Right atrium auricular region (tissue), 2 donors: Measurements from ENCODE around the gene NKX1-2. TPM values are rescaled to one million over a fixed set of nuclear protein-coding genes. Genes with fewer than 3 reads are reported as not detected.

ENCODE experiments used
- DNase-seq: peaks from one replicate; pipeline ENCODE4 v3.0.0-alpha.2; 2019; ENCODE audit warnings: low spot score
- H3K27ac ChIP-seq, 2 donors: fragments of 200-600 bp; sonication (generic); 1 replicate in 1 of 2; 2 replicates in 1 of 2; pipeline ENCODE4 v1.5.1; 2016 to 2019
- H3K27me3 ChIP-seq, 2 donors: fragments of 200-600 bp; sonication (generic); one replicate each; pipeline versions ENCODE4 v1.5.1 to v1.6.0; 2017 to 2019
- H3K36me3 ChIP-seq: fragments of 200-600 bp; sonication (generic); one replicate; pipeline ENCODE4 v1.5.1; 2016
- H3K4me1 ChIP-seq, 2 donors: fragments of 200-600 bp; sonication (generic); one replicate each; pipeline versions ENCODE4 v1.5.1 to v1.6.0; 2017 to 2019
- H3K4me3 ChIP-seq, 2 donors: fragments of 200-600 bp; sonication (generic); 1 replicate in 1 of 2; 2 replicates in 1 of 2; pipeline ENCODE4 v1.5.1; 2017 to 2019; ENCODE audit warnings: mild to moderate bottlenecking in 1 of 2, moderate library complexity in 1 of 2
- H3K9me3 ChIP-seq, 2 donors: fragments of 200-600 bp; sonication (generic); one replicate each; pipeline ENCODE4 v1.5.1; 2019
- total RNA-seq, 2 donors: library from RNA; depleted of rRNA; stranded (reverse); fragments of >200 nt; gene quantifications; one replicate each; pipeline ENCODE4 v1.1.0, GENCODE V29; 2016
- TF ChIP-seq, protein P1 (sequence below), 2 donors: fragments of 200-600 bp; sonication (generic); IDR thresholded peaks; one replicate each; pipeline ENCODE4 v1.5.1; 2019; ENCODE audit warnings: antibody characterized with exemption in 2 of 2

NKX1-2 gene
- total RNA-seq, 2 donors from 2014 or later: not detected

DNA sequence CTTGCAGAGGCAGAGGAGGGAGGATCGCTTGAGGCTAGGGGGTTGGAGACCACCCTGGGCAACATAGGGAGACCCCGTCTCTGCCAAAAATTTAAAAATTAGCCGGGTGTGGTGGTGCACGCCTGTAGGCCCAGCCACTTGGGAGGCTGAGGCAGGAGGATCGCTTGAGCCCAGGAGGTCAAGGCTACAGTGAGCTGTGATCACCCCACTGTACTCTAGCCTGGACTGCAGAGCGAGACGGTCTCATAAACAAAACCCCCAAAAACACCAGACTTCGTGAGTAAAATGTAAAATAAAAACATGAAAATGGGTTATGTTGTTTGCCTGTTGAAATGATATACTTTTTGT, 12.5 kb upstream of the NKX1-2 start:
- DNase-seq: no peak
- H3K27ac ChIP-seq: peak overlapping the region; percentile 82 to 90
- H3K4me3 ChIP-seq: peak overlapping the region; percentile 68 to 71
- H3K36me3 ChIP-seq: no peaks in the 10 kb centered on the region
- peaks cover 0 to 22% of the 10 kb centered on the region in 2 donors for H3K4me1 ChIP-seq
- no peaks in the 10 kb centered on the region for H3K9me3 ChIP-seq
- TF ChIP-seq, protein P1, sequence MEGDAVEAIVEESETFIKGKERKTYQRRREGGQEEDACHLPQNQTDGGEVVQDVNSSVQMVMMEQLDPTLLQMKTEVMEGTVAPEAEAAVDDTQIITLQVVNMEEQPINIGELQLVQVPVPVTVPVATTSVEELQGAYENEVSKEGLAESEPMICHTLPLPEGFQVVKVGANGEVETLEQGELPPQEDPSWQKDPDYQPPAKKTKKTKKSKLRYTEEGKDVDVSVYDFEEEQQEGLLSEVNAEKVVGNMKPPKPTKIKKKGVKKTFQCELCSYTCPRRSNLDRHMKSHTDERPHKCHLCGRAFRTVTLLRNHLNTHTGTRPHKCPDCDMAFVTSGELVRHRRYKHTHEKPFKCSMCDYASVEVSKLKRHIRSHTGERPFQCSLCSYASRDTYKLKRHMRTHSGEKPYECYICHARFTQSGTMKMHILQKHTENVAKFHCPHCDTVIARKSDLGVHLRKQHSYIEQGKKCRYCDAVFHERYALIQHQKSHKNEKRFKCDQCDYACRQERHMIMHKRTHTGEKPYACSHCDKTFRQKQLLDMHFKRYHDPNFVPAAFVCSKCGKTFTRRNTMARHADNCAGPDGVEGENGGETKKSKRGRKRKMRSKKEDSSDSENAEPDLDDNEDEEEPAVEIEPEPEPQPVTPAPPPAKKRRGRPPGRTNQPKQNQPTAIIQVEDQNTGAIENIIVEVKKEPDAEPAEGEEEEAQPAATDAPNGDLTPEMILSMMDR (IDR thresholded peaks at IDR 0.05): no peak
- H3K27me3 ChIP-seq: no peaks in the 10 kb centered on the region

DNA sequence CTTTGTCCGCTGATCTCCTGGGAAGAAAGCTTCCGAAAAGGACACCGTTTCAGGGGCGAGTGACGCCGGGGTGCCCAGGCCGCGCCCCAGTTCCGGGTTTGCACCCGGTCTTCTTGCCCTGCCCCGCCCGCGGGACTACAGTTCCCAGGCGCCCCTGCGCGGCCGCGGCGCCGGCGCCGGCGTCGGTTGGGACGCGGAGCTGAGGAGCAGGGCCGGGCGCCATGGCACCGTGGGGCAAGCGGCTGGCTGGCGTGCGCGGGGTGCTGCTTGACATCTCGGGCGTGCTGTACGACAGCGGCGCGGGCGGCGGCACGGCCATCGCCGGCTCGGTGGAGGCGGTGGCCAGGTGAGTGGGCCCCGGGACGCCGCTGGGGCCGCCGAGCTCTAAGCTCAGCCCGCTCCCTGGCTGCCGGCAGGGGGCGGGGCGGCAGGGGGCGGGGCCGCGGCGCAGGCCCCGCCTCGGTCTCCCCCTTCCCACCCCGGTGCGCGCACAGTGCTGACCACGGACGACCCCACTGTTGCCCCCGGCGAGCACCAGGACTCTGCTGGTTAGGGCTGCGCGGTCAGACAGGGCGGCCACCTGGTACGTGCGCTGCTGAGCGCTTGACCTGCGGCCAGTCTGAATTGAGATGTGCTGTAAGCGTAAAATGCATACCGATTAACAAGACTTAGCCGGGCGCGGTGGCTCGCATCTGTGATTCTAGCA, 12.0 kb upstream of the NKX1-2 start, which contains the start of gene LHPP:
TSS of gene LHPP (plus strand) at position 182 of the 706 bp plus-strand sequence. CDS start at position 222, 40 bp downstream.
- DNase-seq: peak; percentile 77
- H3K9me3 ChIP-seq: no peaks in the 10 kb centered on the region
- H3K4me3 ChIP-seq: peak within 1 kb of the TSS; percentile 68 to 71
- H3K27me3 ChIP-seq: no peaks in the 10 kb centered on the region
- peaks cover 0 to 22% of the 10 kb centered on the region in 2 donors for H3K4me1 ChIP-seq
- TF ChIP-seq, protein P1 (IDR thresholded peaks at IDR 0.05): peak; percentile 67 to 74
- H3K36me3 ChIP-seq: no peaks in the 10 kb centered on the region
- peak within 1 kb of the TSS; percentile 82 to 90 for H3K27ac ChIP-seq

DNA sequence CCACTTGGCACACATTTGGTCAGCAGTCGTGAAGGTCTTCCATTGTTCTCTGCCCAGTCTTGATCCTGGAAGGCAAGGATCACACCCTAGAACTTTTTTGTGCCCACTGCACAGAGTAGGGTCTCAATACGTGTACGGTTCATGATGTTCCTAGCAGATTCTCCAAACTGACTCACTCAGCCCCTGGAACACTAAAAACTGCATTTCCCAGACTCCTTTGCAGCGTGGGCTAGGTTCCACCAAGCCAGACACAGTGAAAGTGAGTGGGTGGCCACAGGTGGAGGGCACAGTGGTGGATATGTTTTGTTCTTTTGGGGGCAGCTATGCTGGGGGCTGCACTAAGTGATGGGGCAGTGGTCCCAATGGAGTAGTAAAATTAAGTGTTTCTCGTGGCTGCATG, 10.3 kb upstream of the NKX1-2 start:
- Histone ChIP-seq H3K9me3 (no peaks in the 10 kb centered on the region), H3K27ac (no peak overlapping the region), H3K4me1 (peaks cover 0 to 22% of the 10 kb centered on the region in 2 donors), H3K4me3 (no peak overlapping the region), H3K36me3 (no peaks in the 10 kb centered on the region), H3K27me3 (no peaks in the 10 kb centered on the region)
- TF ChIP-seq, protein P1 (IDR thresholded peaks at IDR 0.05): no peak
- no peak for DNase-seq

DNA sequence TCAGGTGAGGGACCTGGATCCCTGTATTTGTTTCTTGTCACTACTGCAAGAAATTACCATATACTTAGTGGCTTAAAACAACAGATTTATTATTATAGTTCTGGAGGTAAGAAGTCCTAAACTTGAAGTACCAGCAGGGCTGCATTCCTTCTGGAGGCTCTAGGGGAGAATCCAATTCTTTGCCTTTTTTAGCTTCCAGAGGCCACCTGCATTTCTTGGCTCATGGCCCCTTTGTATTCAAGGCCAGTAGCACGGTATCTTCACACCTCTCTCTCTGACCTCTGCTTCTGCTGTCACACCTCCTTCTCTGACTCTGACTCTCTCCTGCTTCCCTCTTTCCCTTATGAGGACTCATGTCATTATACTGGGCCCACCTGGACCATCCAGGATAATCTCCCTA, 9.6 kb upstream of the NKX1-2 start:
- no peaks in the 10 kb centered on the region for H3K9me3 ChIP-seq

DNA sequence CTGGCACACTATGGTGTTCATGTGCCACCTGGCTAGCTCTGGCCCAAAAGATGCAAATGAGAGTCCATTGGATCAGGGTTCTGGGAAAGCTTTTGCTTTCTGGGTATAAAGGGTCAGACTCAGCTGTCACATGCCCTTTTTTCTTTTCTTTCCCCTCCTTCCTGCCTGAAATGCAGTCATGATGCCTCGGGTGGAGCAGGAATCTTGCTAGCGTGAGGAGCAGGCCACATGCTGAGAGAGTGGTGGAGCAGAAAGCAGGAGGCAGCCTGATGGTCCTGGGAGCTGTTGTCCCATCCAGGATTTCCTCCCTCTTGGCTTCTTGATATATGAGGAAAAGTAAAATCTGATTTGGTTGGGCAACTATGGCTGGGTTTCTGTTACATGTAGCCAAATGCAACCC, 9.1 kb upstream of the NKX1-2 start:
- no peaks in the 10 kb centered on the region for H3K27me3 ChIP-seq
- TF ChIP-seq, protein P1 (IDR thresholded peaks at IDR 0.05): no peak
- no peak overlapping the region for H3K27ac ChIP-seq
- peaks cover 0 to 10% of the 10 kb centered on the region in 2 donors for H3K4me1 ChIP-seq
- H3K4me3 ChIP-seq: no peak overlapping the region
- H3K36me3 ChIP-seq: no peaks in the 10 kb centered on the region
- no peak for DNase-seq
- no peaks in the 10 kb centered on the region for H3K9me3 ChIP-seq

More for the DNA sequence above, 9.6 kb upstream of the NKX1-2 start:
- peaks cover 0 to 15% of the 10 kb centered on the region in 2 donors for H3K4me1 ChIP-seq
- no peak for DNase-seq
- H3K27me3 ChIP-seq: no peaks in the 10 kb centered on the region
- TF ChIP-seq, protein P1 (IDR thresholded peaks at IDR 0.05): no peak
- H3K36me3 ChIP-seq: no peaks in the 10 kb centered on the region
- no peak overlapping the region for H3K4me3 ChIP-seq
- no peak overlapping the region for H3K27ac ChIP-seq

DNA sequence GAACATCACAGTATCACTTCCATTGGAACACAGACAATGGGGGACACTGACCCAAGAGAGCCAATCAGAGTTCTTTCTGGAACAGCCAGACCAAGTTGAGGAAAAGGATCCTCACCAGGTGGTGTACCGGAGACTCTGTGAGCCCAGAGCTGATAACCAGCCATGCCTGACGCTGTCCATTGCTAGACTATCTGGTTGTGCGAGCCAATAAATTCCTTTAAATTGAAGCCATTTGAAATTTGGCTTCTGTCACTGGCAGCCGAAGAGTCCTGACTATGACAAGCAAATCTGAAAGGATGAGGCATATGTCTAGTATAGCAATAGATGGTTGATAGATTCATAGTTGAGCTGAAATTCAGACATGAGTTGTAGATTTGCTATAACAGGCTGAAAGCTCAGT, 8.6 kb upstream of the NKX1-2 start:
- no peaks in the 10 kb centered on the region for H3K36me3 ChIP-seq
- no peaks in the 10 kb centered on the region for H3K9me3 ChIP-seq
- DNase-seq: no peak
- no peaks in the 10 kb centered on the region for H3K27me3 ChIP-seq
- TF ChIP-seq, protein P1 (IDR thresholded peaks at IDR 0.05): no peak
- H3K4me1 ChIP-seq: peaks cover 0 to 10% of the 10 kb centered on the region in 2 donors
- H3K27ac ChIP-seq: no peak overlapping the region
- no peak overlapping the region for H3K4me3 ChIP-seq
